Activated CD4-positive, alpha-beta T cell treated with anti-CD3 and anti-CD28 coated beads, Interleukin-2, amount 50 U/mL, for 1 hour (primary cell): ENCODE measurements around the gene CDH4.
"Not testable (repeated sequence)": the region's sequence is repeated elsewhere in the genome, so short reads cannot be mapped to it uniquely, and the experiment has no call there.

Experiments
- DNase-seq: peaks from one replicate; pipeline ENCODE4 v3.0.0-alpha.2; 2020

The CDH4 gene

GRCh38 chr20:61960836-61961235, 708.8 kb downstream of the CDH4 start:
- DNase-seq, result no peak

GRCh38 chr20:61963149-61963548, 711.1 kb downstream of the CDH4 start:
- DNase-seq, result no peak

- no peak for DNase-seq
Measured at GRCh38 chr20:61963885-61964674, 712.0 kb downstream of the CDH4 start.

- DNase-seq, result no peak
Measured at GRCh38 chr20:61964675-61965605, 712.9 kb downstream of the CDH4 start.

- DNase-seq, result no peak
Measured at GRCh38 chr20:61965606-61966491, 713.8 kb downstream of the CDH4 start.

- DNase-seq, result no peak
Measured at GRCh38 chr20:61966492-61967244, 714.6 kb downstream of the CDH4 start.

GRCh38 chr20:61967300-61967699, 715.2 kb downstream of the CDH4 start:
- no peak for DNase-seq

GRCh38 chr20:61968036-61968810, 716.2 kb downstream of the CDH4 start:
- DNase-seq, result no peak

- no peak for DNase-seq
Measured at GRCh38 chr20:61968932-61969331, 716.9 kb downstream of the CDH4 start.

GRCh38 chr20:61969806-61970205, 717.7 kb downstream of the CDH4 start:
- DNase-seq, result no peak

- no peak for DNase-seq
Measured at GRCh38 chr20:61970357-61970756, 718.3 kb downstream of the CDH4 start.

GRCh38 chr20:61971595-61971994, 719.5 kb downstream of the CDH4 start:
- DNase-seq, result not testable (repeated sequence)

GRCh38 chr20:61972636-61973508, 720.8 kb downstream of the CDH4 start:
- no peak for DNase-seq

GRCh38 chr20:61973515-61974356, 721.7 kb downstream of the CDH4 start:
- no peak for DNase-seq

- no peak for DNase-seq
Measured at GRCh38 chr20:61974357-61974665, 722.2 kb downstream of the CDH4 start.

GRCh38 chr20:61975407-61976129, 723.5 kb downstream of the CDH4 start:
- DNase-seq, result no peak

- DNase-seq, result no peak
Measured at GRCh38 chr20:61976263-61976643, 724.2 kb downstream of the CDH4 start.

- no peak for DNase-seq
Measured at GRCh38 chr20:61976644-61977418, 724.8 kb downstream of the CDH4 start.
